PC-3 (cell line): ENCODE data around the gene MID1IP1. TPM values are rescaled to one million over a fixed set of nuclear protein-coding genes. Genes with fewer than 3 reads are reported as not detected.

ENCODE experiments used
- ATAC-seq: fragments of 200-7000 bp; cut with Tn5 transposase; 2 replicates; pipeline ENCODE4 v1.9.1; 2020; ENCODE audit warnings: mild to moderate bottlenecking, moderate library complexity
- BruUV-seq: library from RNA; stranded (reverse); fragments of 400-500 nt; replicated peaks from 2 replicates; lab custom pipeline; 2021; lab: Mats Ljungman, UMichigan
- CTCF ChIA-PET: fragments of 300-600 bp; sonication (Branson Sonifier 250); formaldehyde crosslinking; loops from one replicate; lab custom pipeline; 2022; ENCODE audit warnings: antibody characterized with exemption; lab: Charles Lee
- POLR2A ChIA-PET: fragments of 300-600 bp; sonication (Branson Sonifier 250); formaldehyde crosslinking; loops from one replicate; lab custom pipeline; 2022; ENCODE audit warnings: antibody characterized with exemption; ENCODE audit not compliant: unreplicated experiment; lab: Charles Lee
- DNase-seq: peaks from one replicate; pipeline ENCODE4 v3.0.0-alpha.2; 2015
- H2AFZ ChIP-seq: fragments of 300-600 bp; sonication (generic); 2 replicates; pipeline ENCODE4 v1.6.0; 2016; ENCODE audit warnings: antibody characterized with exemption, low read length
- H3F3A ChIP-seq: fragments of 300-600 bp; sonication (generic); one replicate; pipeline ENCODE4 v1.6.0; 2017; ENCODE audit warnings: antibody characterized with exemption, low read length, control low read depth, mild to moderate bottlenecking; ENCODE audit not compliant: unreplicated experiment
- H3K27ac ChIP-seq: fragments of 300-600 bp; sonication (generic); 2 replicates; pipeline ENCODE4 v1.5.1; 2016; ENCODE audit warnings: mild to moderate bottlenecking, low read length
- H3K27me3 ChIP-seq: fragments of 300-600 bp; sonication (generic); 2 replicates; pipeline ENCODE4 v1.6.1; 2016; ENCODE audit warnings: low read length, mixed read lengths
- H3K36me3 ChIP-seq: fragments of 300-600 bp; sonication (generic); 2 replicates; pipeline ENCODE4 v1.6.1; 2016; ENCODE audit warnings: low read depth, mixed run types, low read length, mixed read lengths
- H3K4me1 ChIP-seq: fragments of 300-600 bp; sonication (generic); 2 replicates; pipeline ENCODE4 v1.5.1; 2016; ENCODE audit warnings: low read length; ENCODE audit not compliant: insufficient read depth
- H3K4me2 ChIP-seq: fragments of 300-600 bp; sonication (generic); 2 replicates; pipeline ENCODE4 v1.6.0; 2016; ENCODE audit warnings: low read length
- H3K4me3 ChIP-seq: fragments of 300-600 bp; sonication (generic); 2 replicates; pipeline ENCODE4 v1.5.1; 2016; ENCODE audit warnings: mild to moderate bottlenecking, low read length, mixed read lengths
- H3K79me2 ChIP-seq: fragments of 300-600 bp; sonication (generic); 2 replicates; pipeline ENCODE4 v1.6.1; 2017; ENCODE audit warnings: low read length, mixed read lengths
- H3K9ac ChIP-seq: fragments of 300-600 bp; sonication (generic); 2 replicates; pipeline ENCODE4 v1.6.0; 2016; ENCODE audit warnings: mild to moderate bottlenecking, low read length
- H3K9me2 ChIP-seq: fragments of 300-600 bp; sonication (generic); replicated peaks from 2 replicates; pipeline ENCODE4 v1.6.1; 2016; ENCODE audit warnings: mixed run types, low read length, mixed read lengths
- H3K9me3 ChIP-seq: fragments of 300-600 bp; sonication (generic); 2 replicates; pipeline ENCODE4 v1.6.1; 2016; ENCODE audit warnings: low read length, mixed read lengths
- H4K20me1 ChIP-seq: fragments of 300-600 bp; sonication (generic); 2 replicates; pipeline ENCODE4 v1.6.1; 2016; ENCODE audit warnings: low read length, mixed read lengths
- CTCF ChIP-seq: fragments of 300-600 bp; sonication (generic); conservative IDR thresholded peaks from 2 replicates; pipeline ENCODE4 v1.5.1; 2017; ENCODE audit warnings: antibody characterized with exemption, low read depth, mild to moderate bottlenecking, low read length
- EZH2 ChIP-seq: fragments of 300-600 bp; sonication (generic); IDR thresholded peaks from one replicate; pipeline ENCODE4 v1.6.1; 2017; ENCODE audit warnings: antibody characterized with exemption, mild to moderate bottlenecking, low read length; ENCODE audit not compliant: unreplicated experiment
- EZH2phosphoT487 ChIP-seq: fragments of 300-600 bp; sonication (generic); IDR thresholded peaks from 2 replicates; pipeline ENCODE4 v1.6.1; 2018; ENCODE audit warnings: mild to moderate bottlenecking, antibody characterized with exemption, low read length, borderline replicate concordance
- intact Hi-C: fragments of 100-400 bp; cut with micrococcal nuclease; formaldehyde crosslinking; loops from 2 replicates; pipeline ENCODE4 v1.9.0; 2023
- total RNA-seq: library from RNA; depleted of rRNA; stranded (reverse); fragments of >200 nt; gene quantifications from 2 replicates; pipeline ENCODE4 v1.2.3, GENCODE V29; 2014

The MID1IP1 gene
- total RNA-seq, 1 experiment from 2014 or later, result 122 TPM

DNA sequence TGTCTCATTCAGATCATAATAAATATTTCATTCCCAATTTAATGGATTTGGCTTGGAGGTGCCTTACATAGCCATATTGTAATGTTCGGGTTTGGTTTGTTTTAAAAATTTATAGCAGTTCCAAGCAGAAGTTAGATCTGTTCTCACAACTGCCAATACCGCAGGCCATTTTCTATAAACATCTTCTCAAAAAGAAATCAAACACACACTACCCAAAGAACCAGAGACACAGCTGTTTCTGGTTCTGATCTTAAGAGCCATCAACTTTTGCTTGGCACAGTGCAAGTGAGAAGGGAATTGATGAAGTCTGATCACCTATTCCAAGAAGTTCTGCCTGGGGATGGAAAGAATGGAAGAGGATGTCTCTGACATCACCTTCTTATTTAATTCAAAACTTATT is 22.9 kb downstream of the MID1IP1 start:
- no TSS peak for BruUV-seq
- no peaks in the 10 kb centered on the region for H3K9me3 ChIP-seq
- peaks cover 18% of the 10 kb centered on the region for H3K4me1 ChIP-seq
- intact Hi-C loops, result no loop called here
- no peak overlapping the region for H3K27ac ChIP-seq
- no peaks in the 10 kb centered on the region for H3K36me3 ChIP-seq
- ATAC-seq, result no peak
- H3K4me2 ChIP-seq, result no peak overlapping the region
- no peaks in the 10 kb centered on the region for H3F3A ChIP-seq
- no peak overlapping the region for H3K9ac ChIP-seq
- ChIA-PET POLR2A (no interaction called here), CTCF (no interaction called here)
- no peaks in the 10 kb centered on the region for H4K20me1 ChIP-seq
- no peaks in the 10 kb centered on the region for H3K9me2 ChIP-seq
- no peak overlapping the region for H3K4me3 ChIP-seq
- H2AFZ ChIP-seq, result no peak overlapping the region
- no peaks in the 10 kb centered on the region for H3K79me2 ChIP-seq
- H3K27me3 ChIP-seq, result no peaks in the 10 kb centered on the region
- TF ChIP-seq EZH2phosphoT487, result no peak
- no peak for TF ChIP-seq EZH2
- no peak for TF ChIP-seq CTCF
- no peak for DNase-seq

GRCh38 chrX:38831949-38832348 is 30.7 kb downstream of the MID1IP1 start:
- TF ChIP-seq CTCF (no peak), EZH2phosphoT487 (no peak), EZH2 (no peak)
- no peaks in the 10 kb centered on the region for H3K4me1 ChIP-seq
- H3K9ac ChIP-seq, result no peak overlapping the region
- intact Hi-C loops, result no loop called here
- ChIA-PET CTCF (no interaction called here), POLR2A (no interaction called here)
- H3K4me3 ChIP-seq, result no peak overlapping the region
- no peak for DNase-seq
- H3F3A ChIP-seq, result no peaks in the 10 kb centered on the region
- H3K79me2 ChIP-seq, result no peaks in the 10 kb centered on the region
- H3K4me2 ChIP-seq, result no peak overlapping the region
- no peak for ATAC-seq
- H3K27ac ChIP-seq, result no peak overlapping the region
- no peaks in the 10 kb centered on the region for H3K9me2 ChIP-seq
- H3K9me3 ChIP-seq, result no peaks in the 10 kb centered on the region
- no TSS peak for BruUV-seq
- no peak overlapping the region for H2AFZ ChIP-seq
- no peaks in the 10 kb centered on the region for H4K20me1 ChIP-seq
- no peaks in the 10 kb centered on the region for H3K36me3 ChIP-seq
- H3K27me3 ChIP-seq, result no peaks in the 10 kb centered on the region

GRCh38 chrX:38837389-38837788 is 36.1 kb downstream of the MID1IP1 start:
- Histone ChIP-seq H3K27ac (no peak overlapping the region), H3K27me3 (no peaks in the 10 kb centered on the region), H3K36me3 (no peaks in the 10 kb centered on the region), H3K4me3 (no peak overlapping the region), H3K4me2 (no peak overlapping the region), H3K9me2 (no peaks in the 10 kb centered on the region), H2AFZ (no peak overlapping the region), H3K9me3 (no peaks in the 10 kb centered on the region), H3K79me2 (no peaks in the 10 kb centered on the region), H4K20me1 (no peaks in the 10 kb centered on the region), H3K9ac (no peak overlapping the region), H3K4me1 (no peaks in the 10 kb centered on the region), H3F3A (no peaks in the 10 kb centered on the region)
- no peak for TF ChIP-seq CTCF
- TF ChIP-seq EZH2, result no peak
- TF ChIP-seq EZH2phosphoT487, result no peak
- DNase-seq, result peak; percentile 23
- ATAC-seq, result no peak
- intact Hi-C loops, result no loop called here
- no TSS peak for BruUV-seq
- CTCF ChIA-PET, result no interaction called here
- POLR2A ChIA-PET, result no interaction called here
